ENCODE measurements around the gene FOXD3. TPM values are rescaled to one million over a fixed set of nuclear protein-coding genes. Genes with fewer than 3 reads are reported as not detected.

The FOXD3 gene
- total RNA-seq, 1 donor from 2014 or later: not detected

- TF ChIP-seq CTCF (IDR thresholded peaks at IDR 0.05; ENCODE audit: insufficient read depth, low read length, poor library complexity, severe bottlenecking): no peak
- DNase-seq (ENCODE audit: low read depth): no peak
- Histone ChIP-seq H3K36me3 (ENCODE audit: control insufficient read depth, insufficient read depth, low read length) (no peaks in the 10 kb centered on the region), H3K4me3 (ENCODE audit: low read depth, low read length) (no peak overlapping the region), H3K27me3 (ENCODE audit: control insufficient read depth, insufficient read depth, low read length) (no peaks in the 10 kb centered on the region)
These were observed 44.9 kb upstream of the FOXD3 start for GRCh38 chr1:63277195-63278192.

- TF ChIP-seq CTCF (IDR thresholded peaks at IDR 0.05; ENCODE audit: insufficient read depth, low read length, poor library complexity, severe bottlenecking): no peak
- H3K4me3 ChIP-seq (ENCODE audit: low read depth, low read length): no peak overlapping the region
- H3K36me3 ChIP-seq (ENCODE audit: control insufficient read depth, insufficient read depth, low read length): no peaks in the 10 kb centered on the region
- no peaks in the 10 kb centered on the region for H3K27me3 ChIP-seq (ENCODE audit: control insufficient read depth, insufficient read depth, low read length)
- DNase-seq (ENCODE audit: low read depth): no peak
These were observed 40.6 kb upstream of the FOXD3 start for GRCh38 chr1:63281753-63282152.

- DNase-seq (ENCODE audit: low read depth): no peak
- no peak for TF ChIP-seq CTCF (IDR thresholded peaks at IDR 0.05; ENCODE audit: insufficient read depth, low read length, poor library complexity, severe bottlenecking)
- Histone ChIP-seq H3K27me3 (ENCODE audit: control insufficient read depth, insufficient read depth, low read length) (no peaks in the 10 kb centered on the region), H3K36me3 (ENCODE audit: control insufficient read depth, insufficient read depth, low read length) (no peaks in the 10 kb centered on the region), H3K4me3 (ENCODE audit: low read depth, low read length) (no peak overlapping the region)
These were observed 33.2 kb upstream of the FOXD3 start for GRCh38 chr1:63289135-63289534.

- no peak for TF ChIP-seq CTCF (IDR thresholded peaks at IDR 0.05; ENCODE audit: insufficient read depth, low read length, poor library complexity, severe bottlenecking)
These were observed 27.4 kb upstream of the FOXD3 start for GRCh38 chr1:63294803-63295594.

GRCh38 chr1:63304410-63304809 is 18.0 kb upstream of the FOXD3 start:
- TF ChIP-seq CTCF (IDR thresholded peaks at IDR 0.05; ENCODE audit: insufficient read depth, low read length, poor library complexity, severe bottlenecking): no peak
- no peaks in the 10 kb centered on the region for H3K36me3 ChIP-seq (ENCODE audit: control insufficient read depth, insufficient read depth, low read length)

More at GRCh38 chr1:63294803-63295594, 27.4 kb upstream of the FOXD3 start:
- H3K4me3 ChIP-seq (ENCODE audit: low read depth, low read length): no peak overlapping the region
- no peaks in the 10 kb centered on the region for H3K27me3 ChIP-seq (ENCODE audit: control insufficient read depth, insufficient read depth, low read length)
- no peaks in the 10 kb centered on the region for H3K36me3 ChIP-seq (ENCODE audit: control insufficient read depth, insufficient read depth, low read length)
- DNase-seq (ENCODE audit: low read depth): no peak

More at GRCh38 chr1:63304410-63304809, 18.0 kb upstream of the FOXD3 start:
- Histone ChIP-seq H3K27me3 (ENCODE audit: control insufficient read depth, insufficient read depth, low read length) (peaks cover 4% of the 10 kb centered on the region), H3K4me3 (ENCODE audit: low read depth, low read length) (no peak overlapping the region)
- DNase-seq (ENCODE audit: low read depth): no peak
